ENCODE data around the gene ST3GAL3. TPM values are rescaled to one million over a fixed set of nuclear protein-coding genes. Genes with fewer than 3 reads are reported as not detected.

ST3GAL3 gene
- total RNA-seq, 1 donor from 2014 or later = 13.6 TPM

DNA sequence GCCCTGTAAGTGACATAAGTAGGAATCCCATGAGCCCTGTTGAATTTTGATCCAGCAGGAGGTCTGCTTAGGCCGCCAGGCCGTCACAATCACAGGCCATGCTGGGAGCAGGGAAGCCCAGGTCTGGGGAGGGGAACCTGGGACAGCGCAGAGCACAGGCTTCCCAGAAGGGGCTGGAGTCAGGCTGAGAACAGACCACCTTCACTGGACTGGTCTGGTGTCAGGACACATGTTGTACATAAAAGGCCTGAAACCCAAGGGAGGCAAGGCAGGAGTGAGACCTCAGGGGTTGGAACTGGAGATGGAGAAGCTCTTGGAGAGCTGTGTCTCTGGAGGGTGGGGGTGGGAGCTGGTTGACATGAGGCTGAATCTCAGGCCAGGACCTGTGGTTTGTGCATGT is 163.0 kb downstream of the ST3GAL3 start:
- Histone ChIP-seq H3K9me3 (ENCODE audit: low read depth) (no peaks in the 10 kb centered on the region), H3K27ac (no peak overlapping the region), H3K36me3 (no peaks in the 10 kb centered on the region), H3K9ac (no peak overlapping the region), H3K4me2 (no peak overlapping the region), H3K4me1 (no peaks in the 10 kb centered on the region), H3K79me2 (ENCODE audit: low read depth) (no peaks in the 10 kb centered on the region), H3F3A (ENCODE audit: low read depth) (no peaks in the 10 kb centered on the region), H4K20me1 (ENCODE audit: low read depth) (no peaks in the 10 kb centered on the region), H2AFZ (replicated peaks) (no peak overlapping the region), H3K27me3 (no peaks in the 10 kb centered on the region), H3K4me3 (no peak overlapping the region)
- no peak overlapping the region for H3K27ac Mint-ChIP-seq
- no peak overlapping the region for H3K4me3 Mint-ChIP-seq
- no peak for TF ChIP-seq EZH2phosphoT487 (IDR thresholded peaks at IDR 0.05)
- TF ChIP-seq, protein P1, sequence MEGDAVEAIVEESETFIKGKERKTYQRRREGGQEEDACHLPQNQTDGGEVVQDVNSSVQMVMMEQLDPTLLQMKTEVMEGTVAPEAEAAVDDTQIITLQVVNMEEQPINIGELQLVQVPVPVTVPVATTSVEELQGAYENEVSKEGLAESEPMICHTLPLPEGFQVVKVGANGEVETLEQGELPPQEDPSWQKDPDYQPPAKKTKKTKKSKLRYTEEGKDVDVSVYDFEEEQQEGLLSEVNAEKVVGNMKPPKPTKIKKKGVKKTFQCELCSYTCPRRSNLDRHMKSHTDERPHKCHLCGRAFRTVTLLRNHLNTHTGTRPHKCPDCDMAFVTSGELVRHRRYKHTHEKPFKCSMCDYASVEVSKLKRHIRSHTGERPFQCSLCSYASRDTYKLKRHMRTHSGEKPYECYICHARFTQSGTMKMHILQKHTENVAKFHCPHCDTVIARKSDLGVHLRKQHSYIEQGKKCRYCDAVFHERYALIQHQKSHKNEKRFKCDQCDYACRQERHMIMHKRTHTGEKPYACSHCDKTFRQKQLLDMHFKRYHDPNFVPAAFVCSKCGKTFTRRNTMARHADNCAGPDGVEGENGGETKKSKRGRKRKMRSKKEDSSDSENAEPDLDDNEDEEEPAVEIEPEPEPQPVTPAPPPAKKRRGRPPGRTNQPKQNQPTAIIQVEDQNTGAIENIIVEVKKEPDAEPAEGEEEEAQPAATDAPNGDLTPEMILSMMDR (IDR thresholded peaks at IDR 0.05) = no peak
- TF ChIP-seq EZH2 (IDR thresholded peaks at IDR 0.05) = no peak
- H3K4me1 Mint-ChIP-seq = no peaks in the 10 kb centered on the region
- DNase-seq (ENCODE audit: low spot score) = no peak
- H3K9me3 Mint-ChIP-seq = no peaks in the 10 kb centered on the region
- H3K36me3 Mint-ChIP-seq = no peaks in the 10 kb centered on the region
- no peaks in the 10 kb centered on the region for H3K27me3 Mint-ChIP-seq (ENCODE audit: insufficient read depth, low read depth)

DNA sequence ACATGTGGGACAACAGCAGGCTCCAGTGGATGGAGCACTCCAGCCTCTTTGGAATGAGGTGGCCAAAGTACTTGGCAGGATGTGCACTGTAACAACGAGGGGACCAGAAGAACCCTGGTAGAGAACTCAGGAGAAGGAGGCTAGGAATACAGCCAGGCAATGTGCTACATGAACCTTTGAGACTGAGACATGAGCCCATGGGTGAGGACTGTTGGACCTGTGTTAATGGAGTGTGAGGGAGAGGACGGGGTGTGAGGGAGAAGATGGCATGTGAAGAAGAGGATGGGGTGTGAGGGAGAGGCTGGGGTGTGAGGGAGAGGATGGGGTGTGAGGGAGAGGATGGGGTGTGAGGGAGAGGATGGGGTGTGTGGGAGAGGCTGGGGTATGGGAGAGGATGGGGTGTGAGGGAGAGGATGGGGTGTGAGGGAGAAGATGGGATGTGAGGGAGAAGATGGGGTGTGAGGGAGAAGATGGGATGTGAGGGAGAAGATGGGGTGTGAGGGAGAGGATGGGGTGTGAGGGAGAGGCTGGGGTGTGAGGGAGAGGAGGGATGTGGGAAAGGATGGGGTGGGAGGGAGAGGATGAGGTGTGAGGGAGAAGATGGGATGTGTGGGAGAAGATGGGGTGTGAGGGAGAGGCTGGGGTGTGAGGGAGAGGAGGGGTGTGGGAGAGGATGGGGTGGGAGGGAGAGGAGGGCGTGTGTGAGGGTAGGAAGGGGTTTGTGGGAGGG is 164.0 kb downstream of the ST3GAL3 start:
- no peak overlapping the region for H3K4me3 Mint-ChIP-seq
- H3K4me1 Mint-ChIP-seq = no peaks in the 10 kb centered on the region
- TF ChIP-seq EZH2 (IDR thresholded peaks at IDR 0.05) = no peak
- TF ChIP-seq, protein P1 (IDR thresholded peaks at IDR 0.05) = no peak
- no peak for TF ChIP-seq EZH2phosphoT487 (IDR thresholded peaks at IDR 0.05)
- Histone ChIP-seq H3K79me2 (ENCODE audit: low read depth) (no peaks in the 10 kb centered on the region), H3K4me3 (no peak overlapping the region), H4K20me1 (ENCODE audit: low read depth) (no peaks in the 10 kb centered on the region), H3K4me2 (no peak overlapping the region), H3K4me1 (no peaks in the 10 kb centered on the region), H3K9me3 (ENCODE audit: low read depth) (no peaks in the 10 kb centered on the region), H3K27me3 (no peaks in the 10 kb centered on the region), H3K27ac (no peak overlapping the region), H3K36me3 (no peaks in the 10 kb centered on the region), H3F3A (ENCODE audit: low read depth) (no peaks in the 10 kb centered on the region), H3K9ac (no peak overlapping the region), H2AFZ (replicated peaks) (no peak overlapping the region)
- H3K27ac Mint-ChIP-seq = no peak overlapping the region
- H3K9me3 Mint-ChIP-seq = no peaks in the 10 kb centered on the region
- no peaks in the 10 kb centered on the region for H3K27me3 Mint-ChIP-seq (ENCODE audit: insufficient read depth, low read depth)
- no peaks in the 10 kb centered on the region for H3K36me3 Mint-ChIP-seq
- DNase-seq (ENCODE audit: low spot score) = no peak

DNA sequence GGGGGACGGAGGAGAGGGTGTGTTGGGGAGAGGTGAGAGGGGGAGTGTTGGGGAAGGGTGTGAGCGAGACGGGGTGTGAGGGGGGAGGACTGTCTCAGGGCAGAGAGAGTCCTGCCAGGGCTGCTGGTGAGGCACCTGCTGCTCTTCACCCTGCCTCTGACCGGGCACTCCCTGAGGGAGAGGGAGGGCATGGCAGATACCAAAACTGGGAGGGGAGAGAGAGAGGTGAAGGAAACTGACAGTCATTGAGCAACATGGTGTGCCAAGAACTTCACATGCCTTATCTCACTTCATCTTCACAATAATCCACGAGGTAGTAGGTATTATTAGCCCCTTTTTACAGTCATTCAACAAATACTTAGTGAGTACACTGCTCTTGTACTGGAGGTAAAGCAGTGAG is 164.9 kb downstream of the ST3GAL3 start:
- Histone ChIP-seq H2AFZ (replicated peaks) (no peak overlapping the region), H3K9ac (no peak overlapping the region), H3K4me1 (no peaks in the 10 kb centered on the region), H4K20me1 (ENCODE audit: low read depth) (no peaks in the 10 kb centered on the region), H3K27me3 (no peaks in the 10 kb centered on the region), H3K4me3 (no peak overlapping the region), H3K36me3 (no peaks in the 10 kb centered on the region), H3K27ac (no peak overlapping the region), H3K79me2 (ENCODE audit: low read depth) (no peaks in the 10 kb centered on the region), H3F3A (ENCODE audit: low read depth) (no peaks in the 10 kb centered on the region), H3K4me2 (no peak overlapping the region), H3K9me3 (ENCODE audit: low read depth) (no peaks in the 10 kb centered on the region)
- no peak overlapping the region for H3K27ac Mint-ChIP-seq
- H3K36me3 Mint-ChIP-seq = no peaks in the 10 kb centered on the region
- DNase-seq (ENCODE audit: low spot score) = no peak
- H3K4me1 Mint-ChIP-seq = no peaks in the 10 kb centered on the region
- H3K4me3 Mint-ChIP-seq = no peak overlapping the region
- H3K27me3 Mint-ChIP-seq (ENCODE audit: insufficient read depth, low read depth) = no peaks in the 10 kb centered on the region
- TF ChIP-seq EZH2phosphoT487 (IDR thresholded peaks at IDR 0.05) (no peak), EZH2 (IDR thresholded peaks at IDR 0.05) (no peak)
- TF ChIP-seq, protein P1 (IDR thresholded peaks at IDR 0.05) = no peak
- no peaks in the 10 kb centered on the region for H3K9me3 Mint-ChIP-seq
